ENCODE data around the gene NDC1. TPM values are rescaled to one million over a fixed set of nuclear protein-coding genes. Genes with fewer than 3 reads are reported as not detected.

NDC1 gene
- total RNA-seq, 1 donor from 2014 or later: 14.8 TPM

- Mint-ChIP-seq H3K9me3 (ENCODE audit: unreplicated experiment) (no peaks in the 10 kb centered on the region), H3K4me3 (ENCODE audit: unreplicated experiment) (no peak overlapping the region), H3K36me3 (ENCODE audit: low read depth, unreplicated experiment) (peaks cover 3% of the 10 kb centered on the region), H3K27me3 (ENCODE audit: low read depth, unreplicated experiment) (no peaks in the 10 kb centered on the region), H3K4me1 (ENCODE audit: low read depth, unreplicated experiment) (peaks cover 21% of the 10 kb centered on the region), H3K27ac (ENCODE audit: unreplicated experiment) (peak overlapping the region; percentile 92)
- H2AFZ ChIP-seq (ENCODE audit: low read depth, low read length): no peak overlapping the region
- H3K36me3 ChIP-seq (ENCODE audit: insufficient read depth, low read length): peaks cover 5% of the 10 kb centered on the region
- peak overlapping the region; percentile 41 for H3K27ac ChIP-seq (ENCODE audit: low read depth, low read length)
- peak overlapping the region; percentile 37 for H3K4me3 ChIP-seq (ENCODE audit: insufficient read depth, low read depth, low read length)
- H3K79me2 ChIP-seq (ENCODE audit: insufficient read depth, low read length): no peaks in the 10 kb centered on the region
- H3K9ac ChIP-seq (ENCODE audit: low read length): peak overlapping the region; percentile 53
- peaks cover 13% of the 10 kb centered on the region for H3K4me1 ChIP-seq (ENCODE audit: insufficient read depth, low read length)
- H3K27me3 ChIP-seq (ENCODE audit: insufficient read depth, low read length): no peaks in the 10 kb centered on the region
- H3K4me2 ChIP-seq (ENCODE audit: low read length): peak overlapping the region; percentile 76
- peak; percentile 43 for FAIRE-seq
- peak; percentile 75 for DNase-seq (ENCODE audit: low read depth)
- H4K20me1 ChIP-seq (ENCODE audit: insufficient read depth, low read length): no peaks in the 10 kb centered on the region
- no peaks in the 10 kb centered on the region for H3K9me3 ChIP-seq (ENCODE audit: insufficient read depth, low read depth, low read length)
- no peak for TF ChIP-seq EZH2 (IDR thresholded peaks at IDR 0.05; ENCODE audit: insufficient read depth, low read length)
- no peak for TF ChIP-seq CTCF (IDR thresholded peaks at IDR 0.05; ENCODE audit: insufficient read depth, low read depth, low read length)
Measured at GRCh38 chr1:53766831-53767405, 71.2 kb downstream of the NDC1 start.

- FAIRE-seq: no peak
- Mint-ChIP-seq H3K4me1 (ENCODE audit: low read depth, unreplicated experiment) (peaks cover 17% of the 10 kb centered on the region), H3K9me3 (ENCODE audit: unreplicated experiment) (no peaks in the 10 kb centered on the region), H3K36me3 (ENCODE audit: low read depth, unreplicated experiment) (peaks cover 3% of the 10 kb centered on the region), H3K4me3 (ENCODE audit: unreplicated experiment) (no peak overlapping the region), H3K27ac (ENCODE audit: unreplicated experiment) (peak overlapping the region; percentile 92), H3K27me3 (ENCODE audit: low read depth, unreplicated experiment) (no peaks in the 10 kb centered on the region)
- Histone ChIP-seq H2AFZ (ENCODE audit: low read depth, low read length) (no peak overlapping the region), H3K4me3 (ENCODE audit: insufficient read depth, low read depth, low read length) (no peak overlapping the region), H3K4me2 (ENCODE audit: low read length) (peak overlapping the region; percentile 76), H3K79me2 (ENCODE audit: insufficient read depth, low read length) (no peaks in the 10 kb centered on the region), H3K27me3 (ENCODE audit: insufficient read depth, low read length) (no peaks in the 10 kb centered on the region), H3K9me3 (ENCODE audit: insufficient read depth, low read depth, low read length) (no peaks in the 10 kb centered on the region), H3K27ac (ENCODE audit: low read depth, low read length) (peak overlapping the region; percentile 41), H3K9ac (ENCODE audit: low read length) (peak overlapping the region; percentile 53), H3K4me1 (ENCODE audit: insufficient read depth, low read length) (peaks cover 13% of the 10 kb centered on the region), H4K20me1 (ENCODE audit: insufficient read depth, low read length) (no peaks in the 10 kb centered on the region), H3K36me3 (ENCODE audit: insufficient read depth, low read length) (peaks cover 5% of the 10 kb centered on the region)
- DNase-seq (ENCODE audit: low read depth): no peak
- TF ChIP-seq EZH2 (IDR thresholded peaks at IDR 0.05; ENCODE audit: insufficient read depth, low read length) (no peak), CTCF (IDR thresholded peaks at IDR 0.05; ENCODE audit: insufficient read depth, low read depth, low read length) (no peak)
Measured at GRCh38 chr1:53766194-53766742, 71.8 kb downstream of the NDC1 start.

- no peak overlapping the region for H3K9ac ChIP-seq (ENCODE audit: low read length)
- H2AFZ ChIP-seq (ENCODE audit: low read depth, low read length): peak overlapping the region; percentile 23
- H3K27ac Mint-ChIP-seq (ENCODE audit: unreplicated experiment): peak overlapping the region; percentile 92
- no peaks in the 10 kb centered on the region for H3K27me3 ChIP-seq (ENCODE audit: insufficient read depth, low read length)
- no peaks in the 10 kb centered on the region for H3K27me3 Mint-ChIP-seq (ENCODE audit: low read depth, unreplicated experiment)
- peaks cover 14% of the 10 kb centered on the region for H3K4me1 Mint-ChIP-seq (ENCODE audit: low read depth, unreplicated experiment)
- peaks cover 13% of the 10 kb centered on the region for H3K4me1 ChIP-seq (ENCODE audit: insufficient read depth, low read length)
- H3K9me3 Mint-ChIP-seq (ENCODE audit: unreplicated experiment): peaks cover under 1% of the 10 kb centered on the region
- no peak for TF ChIP-seq EZH2 (IDR thresholded peaks at IDR 0.05; ENCODE audit: insufficient read depth, low read length)
- TF ChIP-seq CTCF (IDR thresholded peaks at IDR 0.05; ENCODE audit: insufficient read depth, low read depth, low read length): no peak
- H3K4me2 ChIP-seq (ENCODE audit: low read length): peak overlapping the region; percentile 33
- peaks cover 5% of the 10 kb centered on the region for H3K36me3 ChIP-seq (ENCODE audit: insufficient read depth, low read length)
- FAIRE-seq (peak; percentile 63), DNase-seq (ENCODE audit: low read depth) (peak; percentile 32)
- no peaks in the 10 kb centered on the region for H3K9me3 ChIP-seq (ENCODE audit: insufficient read depth, low read depth, low read length)
- H3K79me2 ChIP-seq (ENCODE audit: insufficient read depth, low read length): no peaks in the 10 kb centered on the region
- no peak overlapping the region for H3K4me3 ChIP-seq (ENCODE audit: insufficient read depth, low read depth, low read length)
- H3K36me3 Mint-ChIP-seq (ENCODE audit: low read depth, unreplicated experiment): no peaks in the 10 kb centered on the region
- H4K20me1 ChIP-seq (ENCODE audit: insufficient read depth, low read length): no peaks in the 10 kb centered on the region
- H3K27ac ChIP-seq (ENCODE audit: low read depth, low read length): peak overlapping the region; percentile 10
- no peak overlapping the region for H3K4me3 Mint-ChIP-seq (ENCODE audit: unreplicated experiment)
Measured at GRCh38 chr1:53765657-53766056, 72.4 kb downstream of the NDC1 start.
